ENCODE results near the gene WDR53.
A peak's percentile ranks its signal among the peaks of the same experiment; 100 is the strongest.
"Not testable (repeated sequence)": the region's sequence is repeated elsewhere in the genome, so short reads cannot be mapped to it uniquely, and the experiment has no call there.

The WDR53 gene

DNA sequence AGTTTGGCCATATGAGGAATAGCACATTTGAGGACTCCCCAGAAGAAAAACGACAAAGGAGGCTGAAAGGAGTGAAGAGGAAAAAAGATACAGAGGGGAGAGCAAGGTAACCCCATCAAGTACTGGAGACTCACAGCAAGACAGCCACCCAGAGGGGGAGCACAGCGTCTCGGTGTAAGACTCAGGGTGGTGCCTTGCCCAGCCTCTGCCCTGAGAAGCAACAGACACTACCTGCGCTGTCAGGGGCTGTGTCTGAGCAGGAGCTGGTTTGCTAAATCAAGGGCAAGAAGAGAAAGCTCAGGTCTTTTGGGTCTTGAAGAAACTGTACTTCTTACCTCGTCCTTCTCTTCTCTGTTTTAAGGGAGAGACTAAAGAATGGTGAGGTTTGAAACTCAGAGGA, 28.0 kb upstream of the WDR53 start:
- H3K4me3 ChIP-seq (ENCODE audit: low read depth, low read length) = no peak overlapping the region
- no peak for DNase-seq (ENCODE audit: low read depth)
- TF ChIP-seq, protein P1, sequence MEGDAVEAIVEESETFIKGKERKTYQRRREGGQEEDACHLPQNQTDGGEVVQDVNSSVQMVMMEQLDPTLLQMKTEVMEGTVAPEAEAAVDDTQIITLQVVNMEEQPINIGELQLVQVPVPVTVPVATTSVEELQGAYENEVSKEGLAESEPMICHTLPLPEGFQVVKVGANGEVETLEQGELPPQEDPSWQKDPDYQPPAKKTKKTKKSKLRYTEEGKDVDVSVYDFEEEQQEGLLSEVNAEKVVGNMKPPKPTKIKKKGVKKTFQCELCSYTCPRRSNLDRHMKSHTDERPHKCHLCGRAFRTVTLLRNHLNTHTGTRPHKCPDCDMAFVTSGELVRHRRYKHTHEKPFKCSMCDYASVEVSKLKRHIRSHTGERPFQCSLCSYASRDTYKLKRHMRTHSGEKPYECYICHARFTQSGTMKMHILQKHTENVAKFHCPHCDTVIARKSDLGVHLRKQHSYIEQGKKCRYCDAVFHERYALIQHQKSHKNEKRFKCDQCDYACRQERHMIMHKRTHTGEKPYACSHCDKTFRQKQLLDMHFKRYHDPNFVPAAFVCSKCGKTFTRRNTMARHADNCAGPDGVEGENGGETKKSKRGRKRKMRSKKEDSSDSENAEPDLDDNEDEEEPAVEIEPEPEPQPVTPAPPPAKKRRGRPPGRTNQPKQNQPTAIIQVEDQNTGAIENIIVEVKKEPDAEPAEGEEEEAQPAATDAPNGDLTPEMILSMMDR (IDR thresholded peaks at IDR 0.05; ENCODE audit: low read depth, low read length, missing control alignments) = no peak
- in situ Hi-C loops (cut with HindIII; ENCODE audit: low sequenced_read_pairs) = no loop called here

DNA sequence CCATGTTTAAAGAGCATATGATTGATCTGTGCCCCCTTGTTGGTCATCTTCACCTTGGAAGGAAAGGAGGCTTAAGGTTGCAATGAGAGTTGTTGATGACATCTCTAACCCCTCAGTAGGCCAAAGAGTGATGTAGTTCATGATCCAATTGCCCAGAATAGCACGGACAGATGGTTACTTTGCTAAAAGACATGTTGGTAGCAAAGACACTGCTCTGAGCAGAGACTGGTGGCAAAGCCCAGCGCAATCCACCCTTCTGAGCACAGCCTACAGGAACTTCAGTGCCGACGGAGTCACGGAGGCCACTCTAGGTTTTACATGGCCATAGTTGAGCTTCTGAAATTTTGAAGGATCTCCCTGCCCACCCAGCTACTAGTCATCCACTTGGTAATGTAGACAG, 21.9 kb upstream of the WDR53 start:
- in situ Hi-C loops (cut with HindIII; ENCODE audit: low sequenced_read_pairs) = no loop called here
- TF ChIP-seq, protein P1 (IDR thresholded peaks at IDR 0.05; ENCODE audit: low read depth, low read length, missing control alignments) = no peak

DNA sequence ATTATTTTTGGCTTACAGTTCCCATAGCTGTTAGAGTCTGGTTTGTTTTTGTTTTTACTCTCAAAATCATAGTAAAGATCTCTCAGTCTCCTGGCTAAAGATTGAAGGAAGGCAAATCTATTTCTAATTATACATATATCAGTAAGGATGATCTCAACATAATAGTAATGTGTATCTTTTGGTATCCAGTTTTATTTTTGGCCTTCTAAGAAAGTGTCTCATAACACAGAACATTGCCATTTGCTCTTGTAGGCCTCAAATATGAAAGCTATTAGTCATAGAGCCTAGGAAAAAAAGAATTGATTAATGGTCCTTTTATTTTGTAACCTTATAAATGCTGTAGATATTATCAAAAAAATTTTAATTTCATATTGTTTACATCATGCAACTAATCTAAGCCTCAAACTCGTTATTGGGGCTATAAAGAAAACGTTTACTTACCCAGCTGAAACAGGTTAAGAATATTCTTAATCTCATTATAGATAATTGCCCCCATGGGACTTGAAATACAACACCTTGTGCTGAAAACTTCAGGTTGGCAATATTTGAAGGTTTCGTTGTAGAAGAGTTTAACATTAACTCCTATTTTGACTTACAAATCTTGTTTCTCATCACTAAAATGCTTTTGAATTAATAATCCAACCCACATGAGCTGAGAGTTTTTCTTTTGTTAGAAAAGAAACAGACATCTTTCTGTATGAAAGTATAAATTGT, 16.8 kb upstream of the WDR53 start:
- no peak overlapping the region for H3K4me3 ChIP-seq (ENCODE audit: low read depth, low read length)
- TF ChIP-seq, protein P1 (IDR thresholded peaks at IDR 0.05; ENCODE audit: low read depth, low read length, missing control alignments) = no peak
- in situ Hi-C loops (cut with HindIII; ENCODE audit: low sequenced_read_pairs) = no loop called here
- DNase-seq (ENCODE audit: low read depth) = no peak

More for the DNA sequence above, 21.9 kb upstream of the WDR53 start:
- DNase-seq (ENCODE audit: low read depth) = no peak
- H3K4me3 ChIP-seq (ENCODE audit: low read depth, low read length) = no peak overlapping the region

DNA sequence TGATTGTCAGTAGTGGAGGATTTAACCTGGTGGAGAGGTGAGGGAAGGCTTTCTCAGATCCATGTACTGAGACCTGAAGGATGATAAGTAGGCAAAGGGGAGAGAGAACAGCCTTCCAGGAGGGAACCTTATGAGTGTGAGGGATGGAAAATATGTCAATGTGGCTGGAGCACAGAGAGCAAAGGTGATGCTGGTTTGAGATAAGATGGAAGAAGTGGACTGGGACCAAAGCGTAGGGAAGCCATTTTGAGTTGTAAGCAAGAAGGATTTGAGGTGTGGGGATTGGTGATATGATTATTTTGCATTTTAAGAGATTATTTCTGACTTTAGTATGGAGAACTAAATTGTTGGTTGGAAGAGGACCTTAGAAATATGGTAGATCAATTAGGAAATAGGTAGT, 4.0 kb upstream of the WDR53 start:
- DNase-seq (ENCODE audit: low read depth) = no peak
- TF ChIP-seq, protein P1 (IDR thresholded peaks at IDR 0.05; ENCODE audit: low read depth, low read length, missing control alignments) = no peak
- H3K4me3 ChIP-seq (ENCODE audit: low read depth, low read length) = no peak overlapping the region
- in situ Hi-C loops (cut with HindIII; ENCODE audit: low sequenced_read_pairs) = no loop called here

DNA sequence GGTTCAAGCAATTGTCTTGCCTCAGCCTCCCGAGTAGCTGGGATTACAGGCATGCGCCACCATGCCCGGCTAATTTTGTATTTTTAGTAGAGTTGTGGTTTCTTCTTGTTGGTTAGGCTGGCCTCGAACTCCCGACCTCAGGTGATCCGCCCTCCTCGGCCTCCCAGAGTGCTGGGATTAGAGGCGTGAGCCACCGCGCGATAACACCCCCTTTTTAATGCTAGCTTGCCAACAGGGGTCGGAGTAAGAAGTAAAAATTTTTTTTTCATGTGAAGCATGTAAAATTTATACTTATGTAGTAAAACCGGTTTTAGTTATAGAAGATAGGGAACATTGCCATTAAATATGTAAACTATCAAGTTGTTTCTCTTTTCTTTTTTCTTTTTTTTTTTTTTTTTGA, 2.0 kb upstream of the WDR53 start:
- DNase-seq (ENCODE audit: low read depth); in situ Hi-C loops (cut with HindIII; ENCODE audit: low sequenced_read_pairs); H3K4me3 ChIP-seq (ENCODE audit: low read depth, low read length): not testable (repeated sequence)

DNA sequence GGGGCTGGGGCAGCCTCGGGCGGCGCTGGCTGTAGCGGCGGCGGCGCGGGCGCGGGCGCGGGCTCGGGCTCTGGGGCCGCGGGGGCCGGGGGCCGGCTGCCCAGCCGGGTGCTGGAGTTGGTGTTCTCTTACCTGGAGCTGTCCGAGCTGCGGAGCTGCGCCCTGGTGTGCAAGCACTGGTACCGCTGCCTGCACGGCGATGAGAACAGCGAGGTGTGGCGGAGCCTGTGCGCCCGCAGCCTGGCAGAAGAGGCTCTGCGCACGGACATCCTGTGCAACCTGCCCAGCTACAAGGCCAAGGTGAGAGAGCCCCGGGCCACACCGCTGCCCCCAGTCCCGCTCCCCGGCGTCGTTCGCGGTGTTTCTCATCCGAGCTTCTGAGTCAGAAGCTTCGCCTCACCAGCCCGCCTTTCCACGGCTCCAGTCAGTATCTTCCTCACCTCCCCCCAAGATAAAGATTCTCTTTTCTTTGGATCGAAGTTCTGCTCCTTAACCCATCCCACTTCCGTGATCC, 706 bp upstream of the WDR53 start:
- no peak for DNase-seq (ENCODE audit: low read depth)
- in situ Hi-C loops (cut with HindIII; ENCODE audit: low sequenced_read_pairs) = no loop called here
- peak overlapping the region; percentile 99 for H3K4me3 ChIP-seq (ENCODE audit: low read depth, low read length)
- TF ChIP-seq, protein P1 (IDR thresholded peaks at IDR 0.05; ENCODE audit: low read depth, low read length, missing control alignments) = no peak

DNA sequence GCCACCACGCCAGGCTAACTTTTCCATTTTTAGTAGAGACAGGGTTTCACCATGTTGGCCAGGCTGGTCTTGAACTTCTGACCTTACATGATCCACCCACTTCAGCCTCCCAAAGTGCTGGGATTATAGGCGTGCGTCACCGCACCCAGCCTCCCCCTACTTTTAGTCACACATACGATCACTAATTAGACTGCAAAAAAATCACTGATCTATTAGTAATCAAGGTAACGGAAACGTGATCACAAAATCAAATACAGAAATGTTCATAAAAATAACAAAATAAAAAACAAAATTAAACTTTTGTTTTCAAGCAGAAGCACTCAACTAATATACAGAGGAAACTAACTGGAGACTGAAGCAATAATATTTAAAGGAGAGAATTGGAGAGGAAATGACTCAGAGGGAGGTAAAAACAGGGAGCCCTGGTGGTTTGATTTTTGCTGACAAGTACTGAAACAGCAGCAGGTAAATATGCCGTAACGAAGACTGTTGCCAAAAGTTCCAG, 4.6 kb downstream of the WDR53 start:
- in situ Hi-C loops (cut with HindIII; ENCODE audit: low sequenced_read_pairs) = no loop called here
- peak; percentile 31 for DNase-seq (ENCODE audit: low read depth)
- TF ChIP-seq, protein P1 (IDR thresholded peaks at IDR 0.05; ENCODE audit: low read depth, low read length, missing control alignments) = no peak

More for the DNA sequence above, 4.6 kb downstream of the WDR53 start:
- no peak overlapping the region for H3K4me3 ChIP-seq (ENCODE audit: low read depth, low read length)

Measured in astrocyte of the cerebellum (primary cell).